CD4-positive, alpha-beta memory T cell (primary cell): ENCODE data around the gene GUCY2D. TPM values are rescaled to one million over a fixed set of nuclear protein-coding genes. Genes with fewer than 3 reads are reported as not detected.

ENCODE experiments used
- CTCF ChIA-PET: fragments of 350-600 bp; sonication (Branson Sonifier 250); formaldehyde crosslinking; loops from one replicate; lab custom pipeline; 2021; ENCODE audit warnings: inconsistent platforms; ENCODE audit not compliant: partially characterized antibody; lab: Charles Lee
- POLR2A ChIA-PET: fragments of 350-600 bp; sonication (Branson Sonifier 250); formaldehyde crosslinking; loops from one replicate; lab custom pipeline; 2021; ENCODE audit not compliant: partially characterized antibody; lab: Charles Lee
- DNase-seq, 5 donors: peaks; one replicate each; pipeline versions ENCODE4 v3.0.0 to v3.0.0-alpha.2; 2020 to 2022; ENCODE audit warnings: mixed read lengths in 1 of 5
- H3K27ac ChIP-seq: one replicate; pipeline ENCODE4 v1.7.0; 2013; ENCODE audit warnings: low read depth, low read length
- H3K27me3 ChIP-seq: 2 replicates; pipeline ENCODE4 v1.7.0; 2013; ENCODE audit warnings: mild to moderate bottlenecking, low read length, moderate library complexity; ENCODE audit not compliant: insufficient read depth
- H3K36me3 ChIP-seq: 2 replicates; pipeline ENCODE4 v1.7.0; 2013; ENCODE audit warnings: mild to moderate bottlenecking, low read length, moderate library complexity; ENCODE audit not compliant: insufficient read depth
- H3K4me1 ChIP-seq: 2 replicates; pipeline ENCODE4 v1.7.0; 2013; ENCODE audit warnings: mild to moderate bottlenecking, low read length, moderate library complexity; ENCODE audit not compliant: insufficient read depth
- H3K4me3 ChIP-seq, 2 donors: one replicate each; pipeline ENCODE4 v1.7.0; 2013; ENCODE audit warnings: low read length in 2 of 2, mild to moderate bottlenecking in 1 of 2
- H3K9me3 ChIP-seq, 2 donors: one replicate each; pipeline ENCODE4 v1.7.0; 2013; ENCODE audit warnings: low read length in 2 of 2, control low read depth in 1 of 2; ENCODE audit not compliant: control insufficient read depth in 1 of 2
- H3K27ac Mint-ChIP-seq, 7 donors: one replicate each; pipeline ENCODE4 v1.8.0; 2020 to 2021; ENCODE audit warnings: mixed read lengths in 7 of 7, mild to moderate bottlenecking in 6 of 7, inconsistent platforms in 3 of 7, moderate library complexity in 3 of 7
- H3K27me3 Mint-ChIP-seq, 2 donors: one replicate each; pipeline ENCODE4 v1.8.0; 2020 to 2021; ENCODE audit warnings: mixed read lengths in 2 of 2
- H3K36me3 Mint-ChIP-seq, 2 donors: one replicate each; pipeline ENCODE4 v1.8.0; 2020 to 2021; ENCODE audit warnings: mixed read lengths in 2 of 2, inconsistent platforms in 1 of 2, mild to moderate bottlenecking in 1 of 2
- H3K4me1 Mint-ChIP-seq, 4 donors: one replicate each; pipeline ENCODE4 v1.8.0; 2020 to 2021; ENCODE audit warnings: mixed read lengths in 4 of 4, mild to moderate bottlenecking in 1 of 4
- H3K4me3 Mint-ChIP-seq, 8 donors: one replicate each; pipeline ENCODE4 v1.8.0; 2020 to 2021; ENCODE audit warnings: mixed read lengths in 8 of 8, mild to moderate bottlenecking in 7 of 8, moderate library complexity in 6 of 8, inconsistent platforms in 3 of 8
- H3K9me3 Mint-ChIP-seq, 8 donors: one replicate each; pipeline ENCODE4 v1.8.0; 2020 to 2021; ENCODE audit warnings: mixed read lengths in 8 of 8, mild to moderate bottlenecking in 5 of 8, inconsistent platforms in 3 of 8, moderate library complexity in 1 of 8
- intact Hi-C: fragments of 100-400 bp; cut with micrococcal nuclease; formaldehyde crosslinking; loops from one replicate; pipeline ENCODE4 v1.15.1; 2023
- polyA plus RNA-seq, 2 donors: library from polyadenylated mRNA; unstranded; fragments of 300-500 nt; fragmentation: Illumina TruSeq; gene quantifications; one replicate each; pipeline ENCODE4 v1.2.3, GENCODE V29; 2021
- total RNA-seq, 2 experiments: library from RNA; stranded (reverse); gene quantifications; one replicate each; pipeline ENCODE4 v1.2.3, GENCODE V29; 2021

The GUCY2D gene
- total and polyA plus RNA-seq, 4 experiments from 2014 or later = 0.18 TPM; not detected in 2

DNA sequence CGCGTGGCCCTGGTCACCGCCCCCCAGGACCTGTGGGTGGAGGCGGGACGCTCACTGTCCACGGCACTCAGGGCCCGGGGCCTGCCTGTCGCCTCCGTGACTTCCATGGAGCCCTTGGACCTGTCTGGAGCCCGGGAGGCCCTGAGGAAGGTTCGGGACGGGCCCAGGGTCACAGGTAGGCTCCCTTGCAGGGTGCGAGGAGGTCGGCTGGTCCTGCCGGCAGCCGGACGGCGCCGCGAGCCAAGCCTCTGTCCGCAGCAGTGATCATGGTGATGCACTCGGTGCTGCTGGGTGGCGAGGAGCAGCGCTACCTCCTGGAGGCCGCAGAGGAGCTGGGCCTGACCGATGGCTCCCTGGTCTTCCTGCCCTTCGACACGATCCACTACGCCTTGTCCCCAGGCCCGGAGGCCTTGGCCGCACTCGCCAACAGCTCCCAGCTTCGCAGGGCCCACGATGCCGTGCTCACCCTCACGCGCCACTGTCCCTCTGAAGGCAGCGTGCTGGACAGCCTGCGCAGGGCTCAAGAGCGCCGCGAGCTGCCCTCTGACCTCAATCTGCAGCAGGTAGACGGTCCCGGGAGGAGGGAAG is 1.3 kb downstream of the GUCY2D start:
- no peak overlapping the region for H3K27ac Mint-ChIP-seq
- H3K36me3 ChIP-seq = no peaks in the 10 kb centered on the region
- ChIA-PET POLR2A (no interaction called here), CTCF (interaction anchor here (1.0 kb wide), 1 partner anchor 13 kb away, joined by 3 read pairs; no protein-coding TSS in a partner anchor)
- no peak overlapping the region for H3K27ac ChIP-seq
- peaks cover 11% of the 10 kb centered on the region for H3K27me3 ChIP-seq
- no peak for DNase-seq
- no peak overlapping the region for H3K4me3 ChIP-seq
- no peaks in the 10 kb centered on the region for H3K36me3 Mint-ChIP-seq
- H3K27me3 Mint-ChIP-seq = peaks cover 37% of the 10 kb centered on the region in 2 donors
- no peaks in the 10 kb centered on the region for H3K9me3 ChIP-seq
- peaks cover 12% of the 10 kb centered on the region for H3K4me1 ChIP-seq
- peaks cover 0 to 1% (median 0%) of the 10 kb centered on the region in 8 donors for H3K9me3 Mint-ChIP-seq
- intact Hi-C loops = no loop called here
- H3K4me1 Mint-ChIP-seq = peaks cover 6 to 9% (median 7%) of the 10 kb centered on the region in 4 donors
- H3K4me3 Mint-ChIP-seq = no peak overlapping the region

DNA sequence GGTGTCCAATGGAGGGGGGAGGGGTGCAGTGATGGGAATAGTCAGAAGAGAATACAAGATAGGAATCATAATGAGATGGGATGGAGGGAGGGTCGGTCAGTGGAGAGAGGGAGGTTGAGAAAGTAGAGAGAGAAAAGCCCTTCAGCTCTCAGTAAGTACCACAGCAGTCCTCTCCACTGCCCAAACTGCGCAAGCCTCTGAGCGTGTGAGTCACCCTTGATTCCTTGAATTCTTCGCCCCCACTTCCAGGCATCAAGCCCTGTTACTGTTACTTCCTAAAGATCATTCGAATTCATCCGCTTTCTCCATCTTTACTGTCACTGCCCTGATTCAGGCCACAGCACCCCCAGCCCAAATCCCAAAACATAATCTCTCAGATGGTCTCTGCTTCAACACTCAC is 2.5 kb downstream of the GUCY2D start:
- H3K9me3 Mint-ChIP-seq = peaks cover 0 to 1% (median 0%) of the 10 kb centered on the region in 8 donors
- H3K4me3 Mint-ChIP-seq = no peak overlapping the region
- H3K36me3 ChIP-seq = no peaks in the 10 kb centered on the region
- peak overlapping the region in 1 of 7 donors; percentile 39 for H3K27ac Mint-ChIP-seq
- intact Hi-C loops = no loop called here
- H3K4me1 ChIP-seq = peaks cover 12% of the 10 kb centered on the region
- H3K27me3 ChIP-seq = peaks cover 11% of the 10 kb centered on the region
- H3K27ac ChIP-seq = no peak overlapping the region
- no peaks in the 10 kb centered on the region for H3K36me3 Mint-ChIP-seq
- peaks cover 6 to 9% (median 7%) of the 10 kb centered on the region in 4 donors for H3K4me1 Mint-ChIP-seq
- no peak for DNase-seq
- ChIA-PET POLR2A (no interaction called here), CTCF (interaction anchor here (1.7 kb wide), 1 partner anchor 16 kb away, joined by 3 read pairs; no protein-coding TSS in a partner anchor)
- H3K4me3 ChIP-seq = no peak overlapping the region
- peaks cover 33 to 35% of the 10 kb centered on the region in 2 donors for H3K27me3 Mint-ChIP-seq
- no peaks in the 10 kb centered on the region for H3K9me3 ChIP-seq

DNA sequence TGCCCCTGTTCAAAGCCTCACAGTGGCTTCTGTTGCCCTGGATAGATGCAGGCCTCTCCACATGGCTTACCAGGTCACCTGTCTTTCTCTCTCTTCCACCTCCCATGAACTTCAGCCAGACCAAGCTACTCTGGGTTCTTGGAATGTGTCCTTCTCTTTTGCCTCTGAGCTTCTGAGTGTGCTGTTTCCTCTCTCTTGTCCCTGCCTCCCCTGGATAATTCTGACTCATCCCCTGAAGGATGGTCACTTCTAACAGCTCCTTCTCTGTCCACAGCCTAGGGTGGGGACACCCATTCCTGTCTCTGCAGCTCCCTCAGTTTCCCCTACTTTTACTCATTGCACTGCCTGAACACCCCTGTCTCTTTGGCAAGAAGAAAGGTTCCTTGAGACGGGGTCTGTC is 2.9 kb downstream of the GUCY2D start:
- Mint-ChIP-seq H3K4me3 (peak overlapping the region in 1 of 8 donors; percentile 26), H3K4me1 (peaks cover 6 to 9% (median 7%) of the 10 kb centered on the region in 4 donors), H3K36me3 (no peaks in the 10 kb centered on the region), H3K27me3 (peaks cover 32 to 35% of the 10 kb centered on the region in 2 donors), H3K27ac (no peak overlapping the region), H3K9me3 (peaks cover 0 to 1% (median 0%) of the 10 kb centered on the region in 8 donors)
- Histone ChIP-seq H3K27me3 (peaks cover 11% of the 10 kb centered on the region), H3K4me1 (peaks cover 12% of the 10 kb centered on the region), H3K4me3 (no peak overlapping the region), H3K9me3 (no peaks in the 10 kb centered on the region), H3K36me3 (no peaks in the 10 kb centered on the region), H3K27ac (no peak overlapping the region)
- intact Hi-C loops = no loop called here
- CTCF ChIA-PET = interaction anchor here (1.7 kb wide), 1 partner anchor 17 kb away, joined by 3 read pairs; no protein-coding TSS in a partner anchor
- DNase-seq = no peak
- POLR2A ChIA-PET = no interaction called here

DNA sequence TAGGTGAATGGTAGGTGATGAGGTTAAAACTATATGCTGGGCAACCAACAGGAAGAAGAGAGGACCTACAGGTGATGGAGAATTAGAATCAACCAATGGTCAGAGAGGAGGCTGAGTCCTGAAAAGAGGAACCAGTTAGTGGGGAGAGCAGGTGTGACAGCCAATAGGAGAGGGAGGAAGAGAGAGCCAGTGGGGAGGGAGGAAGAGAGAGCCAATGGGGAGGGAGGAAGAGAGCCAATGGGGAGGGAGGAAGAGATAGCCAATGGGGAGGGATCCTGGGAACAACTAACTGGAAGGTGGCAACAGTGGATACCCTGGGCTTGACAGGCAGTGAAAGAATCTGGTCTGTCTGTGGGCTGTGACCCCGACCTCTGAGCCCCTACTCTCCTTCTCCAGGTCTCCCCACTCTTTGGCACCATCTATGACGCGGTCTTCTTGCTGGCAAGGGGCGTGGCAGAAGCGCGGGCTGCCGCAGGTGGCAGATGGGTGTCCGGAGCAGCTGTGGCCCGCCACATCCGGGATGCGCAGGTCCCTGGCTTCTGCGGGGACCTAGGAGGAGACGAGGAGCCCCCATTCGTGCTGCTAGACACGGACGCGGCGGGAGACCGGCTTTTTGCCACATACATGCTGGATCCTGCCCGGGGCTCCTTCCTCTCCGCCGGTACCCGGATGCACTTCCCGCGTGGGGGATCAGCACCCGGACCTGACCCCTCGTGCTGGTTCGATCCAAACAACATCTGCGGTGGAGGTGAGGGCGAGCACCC is 3.7 kb downstream of the GUCY2D start:
- Mint-ChIP-seq H3K4me3 (peak overlapping the region in 1 of 8 donors; percentile 35), H3K36me3 (no peaks in the 10 kb centered on the region), H3K27ac (no peak overlapping the region), H3K27me3 (peaks cover 24 to 30% of the 10 kb centered on the region in 2 donors), H3K9me3 (peaks cover 0 to 1% (median 0%) of the 10 kb centered on the region in 8 donors), H3K4me1 (peaks cover 6 to 9% (median 7%) of the 10 kb centered on the region in 4 donors)
- Histone ChIP-seq H3K9me3 (no peaks in the 10 kb centered on the region), H3K4me1 (peaks cover 12% of the 10 kb centered on the region), H3K36me3 (no peaks in the 10 kb centered on the region), H3K27ac (no peak overlapping the region), H3K27me3 (peaks cover 9% of the 10 kb centered on the region), H3K4me3 (no peak overlapping the region)
- ChIA-PET CTCF (interaction anchor here (1.7 kb wide), 1 partner anchor 17 kb away, joined by 3 read pairs; no protein-coding TSS in a partner anchor), POLR2A (no interaction called here)
- intact Hi-C loops = no loop called here
- peak in 1 of 5 donors; percentile 24 for DNase-seq

DNA sequence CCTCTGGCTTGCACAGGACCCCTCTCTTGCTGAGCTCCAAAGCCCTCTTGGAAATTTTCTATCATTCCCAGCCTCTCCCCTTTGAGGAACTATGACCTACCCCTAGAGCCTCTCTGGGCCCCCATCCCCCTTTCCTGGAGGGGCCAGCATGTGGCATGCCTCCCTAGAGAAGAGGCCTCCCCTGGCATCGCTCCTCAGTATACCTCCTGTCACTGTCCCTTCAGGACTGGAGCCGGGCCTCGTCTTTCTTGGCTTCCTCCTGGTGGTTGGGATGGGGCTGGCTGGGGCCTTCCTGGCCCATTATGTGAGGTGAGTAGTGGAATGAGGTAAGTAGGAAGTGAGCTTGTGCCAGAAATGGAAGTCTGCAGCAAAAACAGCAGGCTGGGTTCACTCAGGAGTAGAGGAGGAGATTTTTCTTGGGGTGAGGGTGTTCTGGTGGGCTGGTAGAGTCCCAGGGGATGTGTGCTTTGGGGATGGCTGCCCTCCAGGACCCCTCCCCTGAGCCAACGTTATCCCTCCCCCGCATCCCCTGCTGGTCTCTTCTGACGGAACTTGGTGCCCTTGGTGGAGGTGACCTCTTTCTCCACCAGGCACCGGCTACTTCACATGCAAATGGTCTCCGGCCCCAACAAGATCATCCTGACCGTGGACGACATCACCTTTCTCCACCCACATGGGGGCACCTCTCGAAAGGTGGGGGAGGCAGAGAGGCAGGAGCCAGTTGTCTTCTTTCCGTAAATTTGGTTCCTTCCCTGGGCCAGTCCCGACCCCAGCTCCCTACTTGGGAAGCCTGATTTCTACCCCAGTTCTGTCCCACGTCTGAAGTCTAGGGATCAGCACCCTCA is 4.6 kb downstream of the GUCY2D start:
- Histone ChIP-seq H3K9me3 (no peaks in the 10 kb centered on the region), H3K27ac (no peak overlapping the region), H3K27me3 (peaks cover 4% of the 10 kb centered on the region), H3K4me3 (no peak overlapping the region), H3K36me3 (no peaks in the 10 kb centered on the region), H3K4me1 (peaks cover 9% of the 10 kb centered on the region)
- intact Hi-C loops = no loop called here
- ChIA-PET CTCF (no interaction called here), POLR2A (no interaction called here)
- Mint-ChIP-seq H3K4me1 (peaks cover 3 to 5% (median 3%) of the 10 kb centered on the region in 4 donors), H3K27ac (no peak overlapping the region), H3K27me3 (peaks cover 20 to 26% of the 10 kb centered on the region in 2 donors), H3K9me3 (peaks cover 0 to 1% (median 0%) of the 10 kb centered on the region in 8 donors), H3K4me3 (peak overlapping the region in 1 of 8 donors; percentile 35), H3K36me3 (no peaks in the 10 kb centered on the region)
- DNase-seq = no peak

DNA sequence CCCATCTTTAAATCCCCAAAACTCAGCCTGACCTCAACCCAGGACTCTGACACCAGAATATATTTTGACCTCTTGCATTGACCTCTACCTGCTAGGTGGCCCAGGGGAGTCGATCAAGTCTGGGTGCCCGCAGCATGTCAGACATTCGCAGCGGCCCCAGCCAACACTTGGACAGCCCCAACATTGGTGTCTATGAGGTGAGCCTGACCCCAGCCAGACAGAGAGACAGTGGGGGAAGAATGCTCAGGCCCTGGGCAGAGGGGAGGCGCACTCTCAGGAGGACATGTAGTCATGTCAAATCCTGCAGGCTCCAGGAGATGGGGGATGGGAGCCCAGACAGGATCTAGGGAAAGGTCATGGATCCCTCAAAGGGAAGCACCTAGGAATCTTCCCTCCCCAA is 5.4 kb downstream of the GUCY2D start:
- ChIA-PET POLR2A (no interaction called here), CTCF (no interaction called here)
- Histone ChIP-seq H3K4me1 (peaks cover under 1% of the 10 kb centered on the region), H3K36me3 (no peaks in the 10 kb centered on the region), H3K27me3 (no peaks in the 10 kb centered on the region), H3K9me3 (no peaks in the 10 kb centered on the region), H3K4me3 (no peak overlapping the region), H3K27ac (no peak overlapping the region)
- no peak for DNase-seq
- peaks cover 16 to 23% of the 10 kb centered on the region in 2 donors for H3K27me3 Mint-ChIP-seq
- H3K4me1 Mint-ChIP-seq = no peaks in the 10 kb centered on the region
- no peak overlapping the region for H3K27ac Mint-ChIP-seq
- intact Hi-C loops = no loop called here
- H3K9me3 Mint-ChIP-seq = peaks cover 0 to 1% (median 0%) of the 10 kb centered on the region in 8 donors
- H3K4me3 Mint-ChIP-seq = no peak overlapping the region
- H3K36me3 Mint-ChIP-seq = no peaks in the 10 kb centered on the region
